ENCODE measurements around the gene FER. TPM values are rescaled to one million over a fixed set of nuclear protein-coding genes. Genes with fewer than 3 reads are reported as not detected.

The FER gene
- polyA plus RNA-seq, 1 experiment, result 19.0 TPM

GRCh38 chr5:108950276-108950675 is 202.6 kb downstream of the FER start:
- ChIA-PET POLR2A (no interaction called here), CTCF (no interaction called here)
- H3K27ac ChIP-seq (ENCODE audit: low read depth, low read length), result no peak overlapping the region
- no peak for TF ChIP-seq CTCF (IDR thresholded peaks at IDR 0.05; ENCODE audit: low read depth, low read length)
- no peaks in the 10 kb centered on the region for H3K27me3 ChIP-seq (ENCODE audit: control insufficient read depth, insufficient read depth, low read length)
- DNase-seq (ENCODE audit: low read depth, low spot score), result no peak
- no peaks in the 10 kb centered on the region for H3K9me3 ChIP-seq (ENCODE audit: control insufficient read depth, insufficient read depth, low read length)
- no peak overlapping the region for H3K4me3 ChIP-seq (ENCODE audit: low read depth, low read length)

GRCh38 chr5:108953940-108954339 is 206.2 kb downstream of the FER start:
- TF ChIP-seq CTCF (IDR thresholded peaks at IDR 0.05; ENCODE audit: low read depth, low read length), result no peak
- POLR2A ChIA-PET, result no interaction called here
- CTCF ChIA-PET, result no interaction called here
- Histone ChIP-seq H3K27ac (ENCODE audit: low read depth, low read length) (no peak overlapping the region), H3K9me3 (ENCODE audit: control insufficient read depth, insufficient read depth, low read length) (no peaks in the 10 kb centered on the region), H3K27me3 (ENCODE audit: control insufficient read depth, insufficient read depth, low read length) (no peaks in the 10 kb centered on the region), H3K4me3 (ENCODE audit: low read depth, low read length) (no peak overlapping the region)
- DNase-seq (ENCODE audit: low read depth, low spot score), result no peak

GRCh38 chr5:108957333-108957732 is 209.6 kb downstream of the FER start:
- ChIA-PET POLR2A (no interaction called here), CTCF (no interaction called here)
- no peaks in the 10 kb centered on the region for H3K27me3 ChIP-seq (ENCODE audit: control insufficient read depth, insufficient read depth, low read length)
- H3K9me3 ChIP-seq (ENCODE audit: control insufficient read depth, insufficient read depth, low read length), result no peaks in the 10 kb centered on the region
- no peak overlapping the region for H3K27ac ChIP-seq (ENCODE audit: low read depth, low read length)
- DNase-seq (ENCODE audit: low read depth, low spot score), result no peak
- no peak overlapping the region for H3K4me3 ChIP-seq (ENCODE audit: low read depth, low read length)
- no peak for TF ChIP-seq CTCF (IDR thresholded peaks at IDR 0.05; ENCODE audit: low read depth, low read length)

- H3K4me3 ChIP-seq (ENCODE audit: low read depth, low read length), result no peak overlapping the region
- H3K9me3 ChIP-seq (ENCODE audit: control insufficient read depth, insufficient read depth, low read length), result peaks cover 2% of the 10 kb centered on the region; the same call in 1 of the 2 replicates
- ChIA-PET POLR2A (no interaction called here), CTCF (no interaction called here)
- TF ChIP-seq CTCF (IDR thresholded peaks at IDR 0.05; ENCODE audit: low read depth, low read length), result no peak
- no peak overlapping the region for H3K27ac ChIP-seq (ENCODE audit: low read depth, low read length)
- DNase-seq (ENCODE audit: low read depth, low spot score), result no peak
- H3K27me3 ChIP-seq (ENCODE audit: control insufficient read depth, insufficient read depth, low read length), result no peaks in the 10 kb centered on the region
Measured at GRCh38 chr5:108966910-108967309, 219.2 kb downstream of the FER start.

- ChIA-PET POLR2A (no interaction called here), CTCF (no interaction called here)
- H3K27me3 ChIP-seq (ENCODE audit: control insufficient read depth, insufficient read depth, low read length), result no peaks in the 10 kb centered on the region
- TF ChIP-seq CTCF (IDR thresholded peaks at IDR 0.05; ENCODE audit: low read depth, low read length), result no peak
- no peaks in the 10 kb centered on the region for H3K9me3 ChIP-seq (ENCODE audit: control insufficient read depth, insufficient read depth, low read length)
- no peak overlapping the region for H3K27ac ChIP-seq (ENCODE audit: low read depth, low read length)
- no peak for DNase-seq (ENCODE audit: low read depth, low spot score)
- no peak overlapping the region for H3K4me3 ChIP-seq (ENCODE audit: low read depth, low read length)
Measured at GRCh38 chr5:108974594-108974993, 226.9 kb downstream of the FER start.

All from AG04450 (cell line).